Liver (tissue), 9 donors: Measurements from ENCODE around the gene SCEL. TPM values are rescaled to one million over a fixed set of nuclear protein-coding genes. Genes with fewer than 3 reads are reported as not detected.

Experiments
- DNase-seq: peaks from one replicate; pipeline ENCODE4 v3.0.0-alpha.2; 2017; ENCODE audit warnings: low spot score
- H3K27ac ChIP-seq, 2 donors: one replicate each; pipeline ENCODE4 v1.7.0; 2013; ENCODE audit warnings: inconsistent platforms in 2 of 2, low read length in 2 of 2, control low read depth in 1 of 2, low read depth in 1 of 2, mild to moderate bottlenecking in 1 of 2
- H3K27me3 ChIP-seq, 4 donors: one replicate each; pipeline versions ENCODE4 v1.6.1 to v1.7.0; 2013; ENCODE audit warnings: low read length in 3 of 4, inconsistent platforms in 1 of 4, mild to moderate bottlenecking in 1 of 4, moderate library complexity in 1 of 4; ENCODE audit not compliant: control insufficient read depth in 4 of 4, insufficient read depth in 4 of 4
- H3K36me3 ChIP-seq, 4 donors: one replicate each; pipeline versions ENCODE4 v1.6.1 to v1.7.0; 2013; ENCODE audit warnings: low read length in 3 of 4, mild to moderate bottlenecking in 3 of 4, low read depth in 1 of 4, moderate library complexity in 1 of 4; ENCODE audit not compliant: control insufficient read depth in 4 of 4, insufficient read depth in 3 of 4
- H3K4me1 ChIP-seq, 4 donors: one replicate each; pipeline versions ENCODE4 v1.6.1 to v1.7.0; 2013; ENCODE audit warnings: low read length in 3 of 4, mild to moderate bottlenecking in 3 of 4, moderate library complexity in 1 of 4; ENCODE audit not compliant: control insufficient read depth in 4 of 4, insufficient read depth in 4 of 4
- H3K4me3 ChIP-seq, 3 donors: one replicate each; pipeline versions ENCODE4 v1.6.1 to v1.7.0; 2013; ENCODE audit warnings: low read length in 3 of 3, control low read depth in 1 of 3, low read depth in 1 of 3, mild to moderate bottlenecking in 1 of 3
- H3K9ac ChIP-seq, 2 donors: one replicate each; pipeline ENCODE4 v1.7.0; 2013; ENCODE audit warnings: low read length in 2 of 2, mild to moderate bottlenecking in 2 of 2, moderate library complexity in 2 of 2, control low read depth in 1 of 2, low read depth in 1 of 2
- H3K9me3 ChIP-seq, 4 donors: one replicate each; pipeline versions ENCODE4 v1.6.1 to v1.7.0; 2013; ENCODE audit warnings: low read length in 3 of 4; ENCODE audit not compliant: control insufficient read depth in 4 of 4
- ATF3 ChIP-seq: IDR thresholded peaks from 2 replicates; pipeline ENCODE4 v1.6.1; 2016; ENCODE audit warnings: antibody characterized with exemption
- CTCF ChIP-seq: fragments of 150-350 bp; IDR thresholded peaks from 2 replicates; pipeline ENCODE4 v1.5.1; 2017; ENCODE audit warnings: improper control_type of control experiment, low read depth, low read length; ENCODE audit not compliant: missing input control
- EGR1 ChIP-seq, 2 donors: IDR thresholded peaks; 2 replicates each; pipeline ENCODE4 v1.6.1; 2016 to 2018; ENCODE audit warnings: antibody characterized with exemption in 2 of 2, low read depth in 2 of 2
- FOXA1 ChIP-seq: IDR thresholded peaks from 2 replicates; pipeline ENCODE4 v1.6.1; 2016; ENCODE audit warnings: antibody characterized with exemption
- FOXA2 ChIP-seq: IDR thresholded peaks from 2 replicates; pipeline ENCODE4 v1.6.1; 2016; ENCODE audit warnings: antibody characterized with exemption
- GABPA ChIP-seq, 2 donors: IDR thresholded peaks in 1 of 2; conservative IDR thresholded peaks in 1 of 2; 2 replicates each; pipeline ENCODE4 v1.6.1; 2016; ENCODE audit warnings: antibody characterized with exemption in 2 of 2, mild to moderate bottlenecking in 1 of 2, moderate library complexity in 1 of 2
- HNF4A ChIP-seq, 2 donors: conservative IDR thresholded peaks; 2 replicates each; pipeline ENCODE4 v1.6.1; 2016; ENCODE audit warnings: antibody characterized with exemption in 2 of 2, mild to moderate bottlenecking in 2 of 2
- HNF4G ChIP-seq: IDR thresholded peaks from 2 replicates; pipeline ENCODE4 v1.6.1; 2016; ENCODE audit warnings: antibody characterized with exemption
- JUND ChIP-seq, 2 donors: IDR thresholded peaks; 2 replicates each; pipeline ENCODE4 v1.6.1; 2016; ENCODE audit warnings: antibody characterized with exemption in 2 of 2
- MAX ChIP-seq: IDR thresholded peaks from 2 replicates; pipeline ENCODE4 v1.6.1; 2016; ENCODE audit warnings: antibody characterized with exemption
- NR2F2 ChIP-seq: IDR thresholded peaks from 2 replicates; pipeline ENCODE4 v1.6.1; 2016; ENCODE audit warnings: antibody characterized with exemption
- RAD21 ChIP-seq, 2 donors: IDR thresholded peaks; 2 replicates each; pipeline ENCODE4 v1.6.1; 2016; ENCODE audit warnings: antibody characterized with exemption in 2 of 2, mild to moderate bottlenecking in 2 of 2
- REST ChIP-seq: IDR thresholded peaks from 2 replicates; pipeline ENCODE4 v1.6.1; 2016; ENCODE audit warnings: antibody characterized with exemption, mild to moderate bottlenecking
- RXRA ChIP-seq, 2 donors: IDR thresholded peaks; 2 replicates each; pipeline ENCODE4 v1.6.1; 2017 to 2018; ENCODE audit warnings: antibody characterized with exemption in 2 of 2, mild to moderate bottlenecking in 1 of 2
- SP1 ChIP-seq: IDR thresholded peaks from 2 replicates; pipeline ENCODE4 v1.6.1; 2018; ENCODE audit warnings: antibody characterized with exemption, mild to moderate bottlenecking
- TAF1 ChIP-seq: conservative IDR thresholded peaks from 2 replicates; pipeline ENCODE4 v1.6.1; 2016; ENCODE audit warnings: antibody characterized with exemption, mild to moderate bottlenecking
- YY1 ChIP-seq: IDR thresholded peaks from 2 replicates; pipeline ENCODE4 v1.6.1; 2016; ENCODE audit warnings: antibody characterized with exemption, mild to moderate bottlenecking
- ZBTB33 ChIP-seq: IDR thresholded peaks from 2 replicates; pipeline ENCODE4 v1.6.1; 2016; ENCODE audit warnings: antibody characterized with exemption
- polyA plus RNA-seq, 2 donors: library from polyadenylated mRNA; stranded (reverse) in 1 of 2; unstranded in 1 of 2; fragments of 200-250 nt in 1 of 2; fragments of >200 nt in 1 of 2; fragmentation: Nextera tagmentation in 1 of 2; extraction: Ambion mirVana in 1 of 2; gene quantifications; one replicate each; pipeline versions ENCODE4 v1.2.1 to v1.2.3, GENCODE V29; 2013 to 2015
- total RNA-seq, 2 donors: library from RNA; depleted of rRNA; stranded (reverse); fragments of >200 nt; gene quantifications; one replicate each; pipeline ENCODE4 v1.2.3, GENCODE V29; 2014
- donor health status: healthy.
- donor health status: healthy.
- donor health status: healthy.
- donor health status: healthy.
- donor health status: healthy.

SCEL gene
- total and polyA plus RNA-seq, 4 donors, result 0.02 TPM; not detected in 3

- H3K4me1 ChIP-seq, result no peaks in the 10 kb centered on the region
- no peaks in the 10 kb centered on the region for H3K9me3 ChIP-seq
- H3K4me3 ChIP-seq, result no peak overlapping the region
- peaks cover 0 to 4% (median 3%) of the 10 kb centered on the region in 4 donors for H3K27me3 ChIP-seq
- no peak for DNase-seq
- no peak overlapping the region for H3K27ac ChIP-seq
- H3K9ac ChIP-seq, result no peak overlapping the region
- TF ChIP-seq SP1 (no peak), TAF1 (no peak), REST (no peak), JUND (IDR thresholded peaks at IDR 0.05) (no peak), CTCF (no peak), ATF3 (no peak), HNF4A (conservative IDR thresholded peaks at IDR 0.05) (no peak), NR2F2 (no peak), EGR1 (IDR thresholded peaks at IDR 0.05; ENCODE audit: low read depth in 2 of 2) (no peak), RAD21 (IDR thresholded peaks at IDR 0.05) (no peak), YY1 (no peak), ZBTB33 (no peak), HNF4G (no peak), GABPA (IDR thresholded peaks at IDR 0.05 in 1 of 2, conservative IDR thresholded peaks at IDR 0.05 in 1 of 2) (no peak), FOXA1 (no peak), FOXA2 (no peak), RXRA (IDR thresholded peaks at IDR 0.05) (no peak), MAX (no peak)
- H3K36me3 ChIP-seq, result no peaks in the 10 kb centered on the region
Measured at GRCh38 chr13:77536358-77536757, 852 bp downstream of the SCEL start.
